Prostate gland (tissue), 2 donors: ENCODE results near the gene PTBP1.

Source experiments
- POLR2AphosphoS5 ChIP-seq: sonication (generic); formaldehyde crosslinking; IDR thresholded peaks from one replicate; pipeline ENCODE4 v1.6.1; 2017; ENCODE audit warnings: antibody characterized with exemption
- TF ChIP-seq, protein P1 (sequence below), 4 experiments: fragments of 200-600 bp in 2 of 4; fragments of 450-650 bp in 2 of 4; sonication (generic) in 2 of 4; IDR thresholded peaks; 1 replicate in 3 of 4; 2 replicates in 1 of 4; pipeline ENCODE4 v1.5.1; 2016 to 2019; ENCODE audit warnings: antibody characterized with exemption in 4 of 4, mild to moderate bottlenecking in 2 of 4, moderate library complexity in 2 of 4

DNA sequence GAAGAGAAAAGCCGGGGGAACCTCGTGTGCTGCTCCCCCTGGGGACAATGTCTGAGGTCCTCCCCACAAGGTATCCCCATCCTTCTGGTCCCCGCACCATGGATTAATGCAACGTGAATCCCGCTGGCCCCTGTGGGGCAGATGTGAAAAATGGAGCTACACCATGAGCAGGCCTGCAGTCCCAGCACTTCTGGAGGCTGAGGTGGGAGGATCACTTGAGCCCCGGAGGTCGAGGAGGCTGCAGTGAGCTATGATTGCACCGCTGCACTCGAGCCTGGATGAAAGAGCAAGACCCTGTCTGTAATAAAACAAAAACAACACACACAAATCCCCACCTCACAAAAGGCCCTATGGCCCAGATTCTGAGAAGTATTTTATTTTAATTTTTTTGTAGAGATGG, 61.0 kb downstream of the PTBP1 start:
- TF ChIP-seq, protein P1, sequence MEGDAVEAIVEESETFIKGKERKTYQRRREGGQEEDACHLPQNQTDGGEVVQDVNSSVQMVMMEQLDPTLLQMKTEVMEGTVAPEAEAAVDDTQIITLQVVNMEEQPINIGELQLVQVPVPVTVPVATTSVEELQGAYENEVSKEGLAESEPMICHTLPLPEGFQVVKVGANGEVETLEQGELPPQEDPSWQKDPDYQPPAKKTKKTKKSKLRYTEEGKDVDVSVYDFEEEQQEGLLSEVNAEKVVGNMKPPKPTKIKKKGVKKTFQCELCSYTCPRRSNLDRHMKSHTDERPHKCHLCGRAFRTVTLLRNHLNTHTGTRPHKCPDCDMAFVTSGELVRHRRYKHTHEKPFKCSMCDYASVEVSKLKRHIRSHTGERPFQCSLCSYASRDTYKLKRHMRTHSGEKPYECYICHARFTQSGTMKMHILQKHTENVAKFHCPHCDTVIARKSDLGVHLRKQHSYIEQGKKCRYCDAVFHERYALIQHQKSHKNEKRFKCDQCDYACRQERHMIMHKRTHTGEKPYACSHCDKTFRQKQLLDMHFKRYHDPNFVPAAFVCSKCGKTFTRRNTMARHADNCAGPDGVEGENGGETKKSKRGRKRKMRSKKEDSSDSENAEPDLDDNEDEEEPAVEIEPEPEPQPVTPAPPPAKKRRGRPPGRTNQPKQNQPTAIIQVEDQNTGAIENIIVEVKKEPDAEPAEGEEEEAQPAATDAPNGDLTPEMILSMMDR (IDR thresholded peaks at IDR 0.05): no peak
- no peak for TF ChIP-seq POLR2AphosphoS5
